GM12865 (cell line): ENCODE results near the gene FAM43A.

Source experiments
- DNase-seq: peaks from one replicate; pipeline ENCODE4 v3.0.0; 2010; ENCODE audit warnings: low read depth
- H3K4me3 ChIP-seq: 2 replicates; pipeline ENCODE4 v1.5.1; 2011; ENCODE audit warnings: mild to moderate bottlenecking, low read depth, low read length, control low read depth
- TF ChIP-seq, protein P1 (sequence below): IDR thresholded peaks from 2 replicates; pipeline ENCODE4 v1.5.1; 2011; ENCODE audit warnings: low read length, control low read depth, low read depth, inconsistent platforms; ENCODE audit not compliant: insufficient read depth; ENCODE audit errors: missing control alignments

FAM43A gene

GRCh38 chr3:194736896-194737600 is 51.4 kb downstream of the FAM43A start:
- TF ChIP-seq, protein P1, sequence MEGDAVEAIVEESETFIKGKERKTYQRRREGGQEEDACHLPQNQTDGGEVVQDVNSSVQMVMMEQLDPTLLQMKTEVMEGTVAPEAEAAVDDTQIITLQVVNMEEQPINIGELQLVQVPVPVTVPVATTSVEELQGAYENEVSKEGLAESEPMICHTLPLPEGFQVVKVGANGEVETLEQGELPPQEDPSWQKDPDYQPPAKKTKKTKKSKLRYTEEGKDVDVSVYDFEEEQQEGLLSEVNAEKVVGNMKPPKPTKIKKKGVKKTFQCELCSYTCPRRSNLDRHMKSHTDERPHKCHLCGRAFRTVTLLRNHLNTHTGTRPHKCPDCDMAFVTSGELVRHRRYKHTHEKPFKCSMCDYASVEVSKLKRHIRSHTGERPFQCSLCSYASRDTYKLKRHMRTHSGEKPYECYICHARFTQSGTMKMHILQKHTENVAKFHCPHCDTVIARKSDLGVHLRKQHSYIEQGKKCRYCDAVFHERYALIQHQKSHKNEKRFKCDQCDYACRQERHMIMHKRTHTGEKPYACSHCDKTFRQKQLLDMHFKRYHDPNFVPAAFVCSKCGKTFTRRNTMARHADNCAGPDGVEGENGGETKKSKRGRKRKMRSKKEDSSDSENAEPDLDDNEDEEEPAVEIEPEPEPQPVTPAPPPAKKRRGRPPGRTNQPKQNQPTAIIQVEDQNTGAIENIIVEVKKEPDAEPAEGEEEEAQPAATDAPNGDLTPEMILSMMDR, result no peak
- peak; percentile 30 for DNase-seq
- no peak overlapping the region for H3K4me3 ChIP-seq
